GM23338 (cell line): ENCODE data around the gene NKAIN2. TPM values are rescaled to one million over a fixed set of nuclear protein-coding genes. Genes with fewer than 3 reads are reported as not detected.

Source experiments
- ATAC-seq: fragments of 200-7000 bp; cut with Tn5 transposase; 3 replicates; pipeline ENCODE4 v1.9.1; 2020
- DNase-seq: peaks from one replicate; pipeline ENCODE4 v3.0.0-alpha.2; 2015; ENCODE audit warnings: low spot score
- H2AFZ ChIP-seq: fragments of 200-600 bp; sonication (generic); 2 replicates; pipeline ENCODE4 v1.8.0; 2016; ENCODE audit warnings: antibody characterized with exemption, mild to moderate bottlenecking, moderate library complexity
- H3F3A ChIP-seq: fragments of 200-600 bp; sonication (generic); replicated peaks from 2 replicates; pipeline ENCODE4 v1.8.0; 2017; ENCODE audit warnings: antibody characterized with exemption, mixed run types, low read depth
- H3K27ac ChIP-seq: fragments of 200-600 bp; sonication (generic); 2 replicates; pipeline ENCODE4 v1.6.1; 2016; ENCODE audit warnings: low read depth
- H3K27me3 ChIP-seq: fragments of 200-600 bp; sonication (generic); 2 replicates; pipeline ENCODE4 v1.8.0; 2016; ENCODE audit warnings: mild to moderate bottlenecking, mixed run types, moderate library complexity; ENCODE audit not compliant: insufficient read depth
- H3K36me3 ChIP-seq: fragments of 200-600 bp; sonication (generic); 2 replicates; pipeline ENCODE4 v1.8.0; 2016; ENCODE audit warnings: mild to moderate bottlenecking; ENCODE audit not compliant: insufficient read depth
- H3K4me1 ChIP-seq: fragments of 200-600 bp; sonication (generic); 2 replicates; pipeline ENCODE4 v1.8.0; 2016; ENCODE audit warnings: mild to moderate bottlenecking, moderate library complexity; ENCODE audit not compliant: insufficient read depth
- H3K4me2 ChIP-seq: fragments of 200-600 bp; sonication (generic); 2 replicates; pipeline ENCODE4 v1.7.1; 2017; ENCODE audit warnings: mixed run types
- H3K4me3 ChIP-seq: fragments of 200-600 bp; sonication (generic); 2 replicates; pipeline ENCODE4 v1.6.1; 2016; ENCODE audit warnings: mixed run types
- H3K79me2 ChIP-seq: fragments of 200-600 bp; sonication (generic); replicated peaks from 2 replicates; pipeline ENCODE4 v1.8.0; 2017; ENCODE audit warnings: mild to moderate bottlenecking; ENCODE audit not compliant: insufficient read depth
- H3K9me2 ChIP-seq: fragments of 200-600 bp; sonication (generic); 2 replicates; pipeline ENCODE4 v1.8.0; 2017; ENCODE audit not compliant: insufficient read depth
- H4K20me1 ChIP-seq: fragments of 200-600 bp; sonication (generic); replicated peaks from 2 replicates; pipeline ENCODE4 v1.8.0; 2017; ENCODE audit warnings: mild to moderate bottlenecking; ENCODE audit not compliant: insufficient read depth
- H3K27ac Mint-ChIP-seq: 2 replicates; pipeline ENCODE4 v1.8.0; 2020; ENCODE audit warnings: inconsistent platforms, mild to moderate bottlenecking, moderate library complexity, mixed read lengths
- H3K27me3 Mint-ChIP-seq: 3 replicates; pipeline ENCODE4 v1.8.0; 2022; ENCODE audit warnings: low read depth, mild to moderate bottlenecking, moderate library complexity, mixed read lengths, inconsistent platforms; ENCODE audit not compliant: insufficient read depth, poor library complexity
- H3K36me3 Mint-ChIP-seq: 3 replicates; pipeline ENCODE4 v1.8.0; 2021; ENCODE audit warnings: low read depth, mild to moderate bottlenecking, inconsistent platforms, moderate library complexity, mixed read lengths
- H3K4me1 Mint-ChIP-seq: 3 replicates; pipeline ENCODE4 v1.8.0; 2020; ENCODE audit warnings: mild to moderate bottlenecking, inconsistent platforms, mixed read lengths
- H3K4me3 Mint-ChIP-seq: 3 replicates; pipeline ENCODE4 v1.8.0; 2021; ENCODE audit warnings: moderate library complexity, mild to moderate bottlenecking, inconsistent platforms, mixed read lengths
- H3K9me3 Mint-ChIP-seq: 3 replicates; pipeline ENCODE4 v1.8.0; 2020; ENCODE audit warnings: moderate library complexity, mild to moderate bottlenecking, inconsistent platforms, mixed read lengths
- EZH2phosphoT487 ChIP-seq: fragments of 200-600 bp; sonication (generic); IDR thresholded peaks from one replicate; pipeline ENCODE4 v1.8.1; 2018; ENCODE audit warnings: antibody characterized with exemption; ENCODE audit not compliant: unreplicated experiment
- JUNB ChIP-seq: IDR thresholded peaks from one replicate; pipeline ENCODE4 v1.6.1; 2016; ENCODE audit warnings: antibody characterized with exemption; ENCODE audit not compliant: unreplicated experiment
- NANOG ChIP-seq: IDR thresholded peaks from 2 replicates; pipeline ENCODE4 v1.6.1; 2016; ENCODE audit warnings: antibody characterized with exemption, borderline replicate concordance
- STAT1 ChIP-seq: IDR thresholded peaks from one replicate; pipeline ENCODE4 v1.6.1; 2016; ENCODE audit warnings: antibody characterized with exemption; ENCODE audit not compliant: unreplicated experiment
- ZNF114 ChIP-seq: fragments of 250-450 bp; sonication (Bioruptor Pico); IDR thresholded peaks from 2 replicates; pipeline ENCODE4 v1.5.0; 2020; ENCODE audit warnings: mild to moderate bottlenecking, moderate library complexity
- ZNF331 ChIP-seq: fragments of 250-450 bp; sonication (Bioruptor Pico); IDR thresholded peaks from 2 replicates; pipeline ENCODE4 v1.5.0; 2020; ENCODE audit warnings: low read depth, mild to moderate bottlenecking, moderate library complexity
- polyA plus RNA-seq: library from polyadenylated mRNA; unstranded; fragments of >200 nt; fragmentation: Nextera tagmentation; extraction: Ambion mirVana; gene quantifications from 2 replicates; pipeline ENCODE4 v1.2.1, GENCODE V29; 2016
- total RNA-seq: library from RNA; depleted of rRNA; stranded (reverse); fragments of >200 nt; shearing (Covaris generic); gene quantifications from 2 replicates; pipeline ENCODE4 v1.2.3, GENCODE V29; 2014
- TF ChIP-seq, protein P1 (sequence below): IDR thresholded peaks from one replicate; pipeline ENCODE4 v1.6.1; 2018; ENCODE audit warnings: antibody characterized with exemption; ENCODE audit not compliant: unreplicated experiment
- TF ChIP-seq, protein P2 (sequence below), 2 experiments: fragments of 200-600 bp in 1 of 2; sonication (generic) in 1 of 2; conservative IDR thresholded peaks; 2 replicates each; pipeline versions ENCODE4 v1.5.1 to v1.6.1; 2016 to 2017; ENCODE audit warnings: antibody characterized with exemption in 2 of 2, low read depth in 2 of 2, mild to moderate bottlenecking in 2 of 2, moderate library complexity in 1 of 2
- TF ChIP-seq, protein P3 (sequence below): IDR thresholded peaks from 2 replicates; pipeline ENCODE4 v1.6.1; 2016; ENCODE audit warnings: antibody characterized with exemption
- TF ChIP-seq, protein P4 (sequence below): fragments of 250-450 bp; sonication (Bioruptor Pico); IDR thresholded peaks from 2 replicates; pipeline ENCODE4 v1.5.0; 2020; ENCODE audit warnings: mild to moderate bottlenecking, moderate library complexity

Gene NKAIN2
- total and polyA plus RNA-seq, 2 experiments from 2014 or later, result 0.39 to 1.1 TPM

DNA sequence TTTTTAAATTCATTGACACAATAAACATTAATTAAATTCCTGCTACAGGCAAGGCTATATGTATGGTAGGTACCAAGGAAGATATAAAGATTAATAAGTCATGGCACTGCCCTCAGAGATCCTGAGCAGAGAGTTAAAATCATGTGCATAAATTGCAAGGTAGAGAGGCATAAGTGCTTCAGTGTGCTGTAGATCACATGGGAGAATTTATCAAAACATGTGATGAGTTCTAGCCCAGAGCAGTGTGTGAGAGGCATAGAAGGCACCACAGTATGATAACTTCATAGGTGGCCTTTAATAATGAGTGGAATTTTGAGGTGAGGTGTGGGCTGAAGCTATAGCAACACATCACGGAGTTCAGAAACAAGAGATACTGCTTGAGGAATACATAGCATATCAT, 692.7 kb downstream of the NKAIN2 start (continued):
- TF ChIP-seq, protein P1, sequence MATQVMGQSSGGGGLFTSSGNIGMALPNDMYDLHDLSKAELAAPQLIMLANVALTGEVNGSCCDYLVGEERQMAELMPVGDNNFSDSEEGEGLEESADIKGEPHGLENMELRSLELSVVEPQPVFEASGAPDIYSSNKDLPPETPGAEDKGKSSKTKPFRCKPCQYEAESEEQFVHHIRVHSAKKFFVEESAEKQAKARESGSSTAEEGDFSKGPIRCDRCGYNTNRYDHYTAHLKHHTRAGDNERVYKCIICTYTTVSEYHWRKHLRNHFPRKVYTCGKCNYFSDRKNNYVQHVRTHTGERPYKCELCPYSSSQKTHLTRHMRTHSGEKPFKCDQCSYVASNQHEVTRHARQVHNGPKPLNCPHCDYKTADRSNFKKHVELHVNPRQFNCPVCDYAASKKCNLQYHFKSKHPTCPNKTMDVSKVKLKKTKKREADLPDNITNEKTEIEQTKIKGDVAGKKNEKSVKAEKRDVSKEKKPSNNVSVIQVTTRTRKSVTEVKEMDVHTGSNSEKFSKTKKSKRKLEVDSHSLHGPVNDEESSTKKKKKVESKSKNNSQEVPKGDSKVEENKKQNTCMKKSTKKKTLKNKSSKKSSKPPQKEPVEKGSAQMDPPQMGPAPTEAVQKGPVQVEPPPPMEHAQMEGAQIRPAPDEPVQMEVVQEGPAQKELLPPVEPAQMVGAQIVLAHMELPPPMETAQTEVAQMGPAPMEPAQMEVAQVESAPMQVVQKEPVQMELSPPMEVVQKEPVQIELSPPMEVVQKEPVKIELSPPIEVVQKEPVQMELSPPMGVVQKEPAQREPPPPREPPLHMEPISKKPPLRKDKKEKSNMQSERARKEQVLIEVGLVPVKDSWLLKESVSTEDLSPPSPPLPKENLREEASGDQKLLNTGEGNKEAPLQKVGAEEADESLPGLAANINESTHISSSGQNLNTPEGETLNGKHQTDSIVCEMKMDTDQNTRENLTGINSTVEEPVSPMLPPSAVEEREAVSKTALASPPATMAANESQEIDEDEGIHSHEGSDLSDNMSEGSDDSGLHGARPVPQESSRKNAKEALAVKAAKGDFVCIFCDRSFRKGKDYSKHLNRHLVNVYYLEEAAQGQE, result no peak
- TF ChIP-seq, protein P2, sequence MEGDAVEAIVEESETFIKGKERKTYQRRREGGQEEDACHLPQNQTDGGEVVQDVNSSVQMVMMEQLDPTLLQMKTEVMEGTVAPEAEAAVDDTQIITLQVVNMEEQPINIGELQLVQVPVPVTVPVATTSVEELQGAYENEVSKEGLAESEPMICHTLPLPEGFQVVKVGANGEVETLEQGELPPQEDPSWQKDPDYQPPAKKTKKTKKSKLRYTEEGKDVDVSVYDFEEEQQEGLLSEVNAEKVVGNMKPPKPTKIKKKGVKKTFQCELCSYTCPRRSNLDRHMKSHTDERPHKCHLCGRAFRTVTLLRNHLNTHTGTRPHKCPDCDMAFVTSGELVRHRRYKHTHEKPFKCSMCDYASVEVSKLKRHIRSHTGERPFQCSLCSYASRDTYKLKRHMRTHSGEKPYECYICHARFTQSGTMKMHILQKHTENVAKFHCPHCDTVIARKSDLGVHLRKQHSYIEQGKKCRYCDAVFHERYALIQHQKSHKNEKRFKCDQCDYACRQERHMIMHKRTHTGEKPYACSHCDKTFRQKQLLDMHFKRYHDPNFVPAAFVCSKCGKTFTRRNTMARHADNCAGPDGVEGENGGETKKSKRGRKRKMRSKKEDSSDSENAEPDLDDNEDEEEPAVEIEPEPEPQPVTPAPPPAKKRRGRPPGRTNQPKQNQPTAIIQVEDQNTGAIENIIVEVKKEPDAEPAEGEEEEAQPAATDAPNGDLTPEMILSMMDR (conservative IDR thresholded peaks at IDR 0.05; ENCODE audit: low read depth in 2 of 2), result no peak
- no peak for TF ChIP-seq STAT1
- TF ChIP-seq ZNF114, result no peak
- no peak for TF ChIP-seq NANOG

DNA sequence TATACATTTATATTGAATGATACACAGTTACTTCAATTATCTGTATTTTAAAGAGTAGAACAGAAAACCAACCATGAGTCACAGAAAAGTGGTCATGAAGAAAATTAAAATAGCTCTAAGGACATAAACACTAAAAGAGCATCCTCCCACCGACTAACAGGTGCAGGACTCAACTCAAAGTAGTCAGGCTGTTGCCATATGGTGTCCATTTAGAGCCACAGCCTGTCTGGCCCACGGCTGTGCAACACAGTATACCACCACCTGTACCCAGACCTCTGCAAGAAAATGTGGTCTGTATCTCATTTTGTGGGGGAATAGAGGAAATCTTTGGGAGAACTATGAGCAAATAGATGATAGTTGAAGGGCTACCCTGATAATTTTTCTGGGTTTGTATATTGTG, 708.8 kb downstream of the NKAIN2 start:
- Histone ChIP-seq H3K27ac (no peak overlapping the region), H2AFZ (no peak overlapping the region), H4K20me1 (no peaks in the 10 kb centered on the region), H3K9me2 (no peaks in the 10 kb centered on the region), H3F3A (no peaks in the 10 kb centered on the region), H3K4me3 (no peak overlapping the region), H3K4me1 (peaks cover 6% of the 10 kb centered on the region), H3K4me2 (no peak overlapping the region), H3K36me3 (no peaks in the 10 kb centered on the region), H3K79me2 (no peaks in the 10 kb centered on the region), H3K27me3 (no peaks in the 10 kb centered on the region)
- DNase-seq (no peak), ATAC-seq (no peak)
- peaks cover 16% of the 10 kb centered on the region for H3K4me1 Mint-ChIP-seq
- H3K36me3 Mint-ChIP-seq, result no peaks in the 10 kb centered on the region
- no peaks in the 10 kb centered on the region for H3K9me3 Mint-ChIP-seq
- H3K27ac Mint-ChIP-seq, result no peak overlapping the region
- peaks cover 1% of the 10 kb centered on the region for H3K27me3 Mint-ChIP-seq
- H3K4me3 Mint-ChIP-seq, result no peak overlapping the region
- TF ChIP-seq, protein P2 (conservative IDR thresholded peaks at IDR 0.05; ENCODE audit: low read depth in 2 of 2), result no peak
- TF ChIP-seq NANOG (no peak), EZH2phosphoT487 (no peak), ZNF114 (no peak), ZNF331 (CRISPR knock-in tag) (no peak), STAT1 (no peak), JUNB (no peak)
- TF ChIP-seq, protein P3, sequence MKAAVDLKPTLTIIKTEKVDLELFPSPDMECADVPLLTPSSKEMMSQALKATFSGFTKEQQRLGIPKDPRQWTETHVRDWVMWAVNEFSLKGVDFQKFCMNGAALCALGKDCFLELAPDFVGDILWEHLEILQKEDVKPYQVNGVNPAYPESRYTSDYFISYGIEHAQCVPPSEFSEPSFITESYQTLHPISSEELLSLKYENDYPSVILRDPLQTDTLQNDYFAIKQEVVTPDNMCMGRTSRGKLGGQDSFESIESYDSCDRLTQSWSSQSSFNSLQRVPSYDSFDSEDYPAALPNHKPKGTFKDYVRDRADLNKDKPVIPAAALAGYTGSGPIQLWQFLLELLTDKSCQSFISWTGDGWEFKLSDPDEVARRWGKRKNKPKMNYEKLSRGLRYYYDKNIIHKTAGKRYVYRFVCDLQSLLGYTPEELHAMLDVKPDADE, result no peak
- TF ChIP-seq, protein P4, sequence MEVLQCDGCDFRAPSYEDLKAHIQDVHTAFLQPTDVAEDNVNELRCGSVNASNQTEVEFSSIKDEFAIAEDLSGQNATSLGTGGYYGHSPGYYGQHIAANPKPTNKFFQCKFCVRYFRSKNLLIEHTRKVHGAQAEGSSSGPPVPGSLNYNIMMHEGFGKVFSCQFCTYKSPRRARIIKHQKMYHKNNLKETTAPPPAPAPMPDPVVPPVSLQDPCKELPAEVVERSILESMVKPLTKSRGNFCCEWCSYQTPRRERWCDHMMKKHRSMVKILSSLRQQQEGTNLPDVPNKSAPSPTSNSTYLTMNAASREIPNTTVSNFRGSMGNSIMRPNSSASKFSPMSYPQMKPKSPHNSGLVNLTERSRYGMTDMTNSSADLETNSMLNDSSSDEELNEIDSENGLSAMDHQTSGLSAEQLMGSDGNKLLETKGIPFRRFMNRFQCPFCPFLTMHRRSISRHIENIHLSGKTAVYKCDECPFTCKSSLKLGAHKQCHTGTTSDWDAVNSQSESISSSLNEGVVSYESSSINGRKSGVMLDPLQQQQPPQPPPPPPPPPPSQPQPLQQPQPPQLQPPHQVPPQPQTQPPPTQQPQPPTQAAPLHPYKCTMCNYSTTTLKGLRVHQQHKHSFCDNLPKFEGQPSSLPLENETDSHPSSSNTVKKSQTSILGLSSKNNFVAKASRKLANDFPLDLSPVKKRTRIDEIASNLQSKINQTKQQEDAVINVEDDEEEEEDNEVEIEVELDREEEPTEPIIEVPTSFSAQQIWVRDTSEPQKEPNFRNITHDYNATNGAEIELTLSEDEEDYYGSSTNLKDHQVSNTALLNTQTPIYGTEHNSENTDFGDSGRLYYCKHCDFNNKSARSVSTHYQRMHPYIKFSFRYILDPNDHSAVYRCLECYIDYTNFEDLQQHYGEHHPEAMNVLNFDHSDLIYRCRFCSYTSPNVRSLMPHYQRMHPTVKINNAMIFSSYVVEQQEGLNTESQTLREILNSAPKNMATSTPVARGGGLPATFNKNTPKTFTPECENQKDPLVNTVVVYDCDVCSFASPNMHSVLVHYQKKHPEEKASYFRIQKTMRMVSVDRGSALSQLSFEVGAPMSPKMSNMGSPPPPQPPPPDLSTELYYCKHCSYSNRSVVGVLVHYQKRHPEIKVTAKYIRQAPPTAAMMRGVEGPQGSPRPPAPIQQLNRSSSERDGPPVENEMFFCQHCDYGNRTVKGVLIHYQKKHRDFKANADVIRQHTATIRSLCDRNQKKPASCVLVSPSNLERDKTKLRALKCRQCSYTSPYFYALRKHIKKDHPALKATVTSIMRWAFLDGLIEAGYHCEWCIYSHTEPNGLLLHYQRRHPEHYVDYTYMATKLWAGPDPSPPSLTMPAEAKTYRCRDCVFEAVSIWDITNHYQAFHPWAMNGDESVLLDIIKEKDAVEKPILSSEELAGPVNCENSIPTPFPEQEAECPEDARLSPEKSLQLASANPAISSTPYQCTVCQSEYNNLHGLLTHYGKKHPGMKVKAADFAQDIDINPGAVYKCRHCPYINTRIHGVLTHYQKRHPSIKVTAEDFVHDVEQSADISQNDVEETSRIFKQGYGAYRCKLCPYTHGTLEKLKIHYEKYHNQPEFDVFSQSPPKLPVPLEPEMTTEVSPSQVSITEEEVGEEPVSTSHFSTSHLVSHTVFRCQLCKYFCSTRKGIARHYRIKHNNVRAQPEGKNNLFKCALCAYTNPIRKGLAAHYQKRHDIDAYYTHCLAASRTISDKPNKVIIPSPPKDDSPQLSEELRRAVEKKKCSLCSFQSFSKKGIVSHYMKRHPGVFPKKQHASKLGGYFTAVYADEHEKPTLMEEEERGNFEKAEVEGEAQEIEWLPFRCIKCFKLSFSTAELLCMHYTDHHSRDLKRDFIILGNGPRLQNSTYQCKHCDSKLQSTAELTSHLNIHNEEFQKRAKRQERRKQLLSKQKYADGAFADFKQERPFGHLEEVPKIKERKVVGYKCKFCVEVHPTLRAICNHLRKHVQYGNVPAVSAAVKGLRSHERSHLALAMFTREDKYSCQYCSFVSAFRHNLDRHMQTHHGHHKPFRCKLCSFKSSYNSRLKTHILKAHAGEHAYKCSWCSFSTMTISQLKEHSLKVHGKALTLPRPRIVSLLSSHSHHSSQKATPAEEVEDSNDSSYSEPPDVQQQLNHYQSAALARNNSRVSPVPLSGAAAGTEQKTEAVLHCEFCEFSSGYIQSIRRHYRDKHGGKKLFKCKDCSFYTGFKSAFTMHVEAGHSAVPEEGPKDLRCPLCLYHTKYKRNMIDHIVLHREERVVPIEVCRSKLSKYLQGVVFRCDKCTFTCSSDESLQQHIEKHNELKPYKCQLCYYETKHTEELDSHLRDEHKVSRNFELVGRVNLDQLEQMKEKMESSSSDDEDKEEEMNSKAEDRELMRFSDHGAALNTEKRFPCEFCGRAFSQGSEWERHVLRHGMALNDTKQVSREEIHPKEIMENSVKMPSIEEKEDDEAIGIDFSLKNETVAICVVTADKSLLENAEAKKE (CRISPR knock-in tag), result no peak
